Activated CD4-positive, alpha-beta T cell treated with anti-CD3 and anti-CD28 coated beads, Interleukin-2, amount 50 U/mL, for 4 hours (primary cell): ENCODE results near the gene FAIM2.

ENCODE experiments used
- DNase-seq, 2 experiments: peaks; one replicate each; pipeline ENCODE4 v3.0.0-alpha.2; 2020

FAIM2 gene

GRCh38 chr12:49917166-49917787 lies 13.6 kb upstream of the FAIM2 start:
- DNase-seq, result no peak

GRCh38 chr12:49916129-49916919 lies 12.6 kb upstream of the FAIM2 start:
- no peak for DNase-seq

GRCh38 chr12:49912345-49913255 lies 8.9 kb upstream of the FAIM2 start:
- no peak for DNase-seq

- DNase-seq, result no peak
Measured at GRCh38 chr12:49911213-49911605, 7.5 kb upstream of the FAIM2 start.

GRCh38 chr12:49910331-49911212 lies 6.9 kb upstream of the FAIM2 start:
- no peak for DNase-seq

GRCh38 chr12:49909826-49910225 lies 6.1 kb upstream of the FAIM2 start:
- DNase-seq, result peak in 1 of 2 experiments; percentile 21

DNA sequence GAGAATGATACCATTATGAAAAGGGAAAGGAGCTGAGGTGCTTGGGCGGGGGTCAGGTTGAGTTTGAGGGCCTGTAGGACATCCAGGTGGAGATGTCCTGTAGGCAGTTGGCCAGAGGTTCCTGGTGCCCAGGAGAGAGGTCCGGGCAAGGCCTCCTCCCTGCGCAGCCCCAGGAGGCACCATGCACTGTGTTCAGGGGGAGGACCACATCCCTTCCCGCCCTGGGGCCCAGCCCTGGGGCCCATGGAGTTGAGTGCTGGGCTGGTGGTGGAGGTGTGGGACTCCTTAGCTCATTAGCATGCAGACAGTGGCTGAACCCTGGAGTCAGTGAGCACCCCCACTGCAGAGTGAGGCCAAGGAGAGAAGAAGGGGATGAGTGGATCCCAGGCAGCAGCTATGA lies 5.7 kb upstream of the FAIM2 start:
- DNase-seq, result no peak

GRCh38 chr12:49907352-49907751 lies 3.7 kb upstream of the FAIM2 start:
- DNase-seq, result no peak

GRCh38 chr12:49905718-49906314 lies 2.1 kb upstream of the FAIM2 start:
- DNase-seq, result no peak

DNA sequence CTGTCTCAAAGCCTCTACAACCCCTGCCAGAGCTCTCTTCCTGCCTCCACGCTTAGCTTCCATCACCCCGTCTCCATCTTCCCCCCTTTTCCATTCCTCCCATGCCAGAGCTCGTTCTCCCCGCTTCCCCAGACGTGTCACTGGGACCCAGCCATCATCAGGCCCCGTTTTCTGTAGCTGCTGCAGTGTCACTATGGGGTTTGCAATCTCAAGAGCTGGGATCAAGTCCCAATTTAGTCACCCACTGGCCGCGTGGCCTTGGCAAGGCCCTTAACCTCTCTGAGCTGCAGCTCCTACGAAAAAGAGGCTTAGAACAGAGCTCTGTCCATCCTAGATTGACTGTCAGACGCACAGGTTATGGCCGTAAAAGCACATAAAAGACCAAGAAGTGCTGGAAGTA lies 901 bp upstream of the FAIM2 start:
- no peak for DNase-seq

DNA sequence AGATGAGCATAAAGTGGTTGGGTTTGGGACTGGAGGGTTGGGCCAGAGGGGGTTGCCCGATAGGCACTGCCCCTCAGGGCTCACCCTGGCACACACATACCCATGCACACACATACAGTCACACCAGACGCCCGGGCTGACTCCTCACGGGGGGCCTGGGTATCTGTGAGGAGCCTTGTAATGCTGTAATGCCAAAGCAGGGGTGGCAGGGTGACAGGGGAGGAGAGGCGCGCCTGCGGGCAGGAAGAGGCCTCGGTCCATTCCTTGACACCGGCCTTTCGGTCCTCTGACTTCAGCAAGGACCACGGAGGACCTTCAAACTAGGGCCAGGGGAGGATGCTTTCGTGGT lies 375 bp downstream of the FAIM2 start:
- no peak for DNase-seq

DNA sequence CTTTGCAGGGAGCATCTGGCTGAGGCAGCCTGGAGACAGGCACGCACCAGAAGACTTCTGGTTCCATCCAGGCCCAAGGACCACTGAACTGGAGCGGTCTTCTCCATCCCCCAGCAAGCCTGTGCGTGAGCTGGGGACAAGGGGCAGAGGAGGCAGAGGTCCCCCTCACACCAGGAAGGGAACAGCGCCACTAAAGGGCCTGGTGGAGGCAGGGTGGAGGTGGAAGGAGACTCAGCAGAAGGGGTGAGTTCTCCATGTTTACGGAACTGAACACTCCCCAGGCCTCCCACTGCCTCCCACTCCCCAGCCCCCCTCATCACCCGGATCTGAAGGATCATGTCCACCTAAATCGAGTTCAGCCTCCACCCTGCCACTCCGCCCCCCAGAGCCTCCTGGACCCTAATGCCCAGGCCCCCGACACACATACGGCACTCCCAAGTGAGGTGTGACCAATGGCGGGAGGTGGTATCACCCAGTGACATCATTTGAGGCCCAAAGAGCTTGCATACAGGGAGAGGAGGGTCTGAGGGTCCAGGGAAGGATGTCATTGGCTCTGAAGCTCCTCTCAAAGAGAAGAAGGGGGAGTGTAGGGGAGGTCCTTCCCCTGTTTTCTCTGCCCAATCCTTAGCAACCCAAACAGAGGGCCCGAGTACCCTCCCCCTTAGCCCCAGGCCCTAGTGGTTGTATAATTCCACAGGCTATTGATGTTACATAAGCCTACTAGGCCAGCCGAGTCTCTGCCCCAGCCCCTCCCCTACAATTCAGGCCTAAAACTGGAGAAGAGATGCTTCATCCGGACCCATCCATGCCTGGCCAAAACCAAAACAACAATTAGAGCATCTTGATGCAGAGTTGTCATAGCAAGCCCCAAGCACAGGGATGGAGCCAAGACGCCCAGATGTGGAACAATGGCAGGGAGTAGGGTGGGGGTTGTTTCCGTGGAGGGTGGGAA lies 1.0 kb downstream of the FAIM2 start:
- no peak for DNase-seq

- no peak for DNase-seq
Measured at GRCh38 chr12:49901986-49902385, 1.7 kb downstream of the FAIM2 start.

GRCh38 chr12:49901026-49901425 lies 2.7 kb downstream of the FAIM2 start:
- no peak for DNase-seq

DNA sequence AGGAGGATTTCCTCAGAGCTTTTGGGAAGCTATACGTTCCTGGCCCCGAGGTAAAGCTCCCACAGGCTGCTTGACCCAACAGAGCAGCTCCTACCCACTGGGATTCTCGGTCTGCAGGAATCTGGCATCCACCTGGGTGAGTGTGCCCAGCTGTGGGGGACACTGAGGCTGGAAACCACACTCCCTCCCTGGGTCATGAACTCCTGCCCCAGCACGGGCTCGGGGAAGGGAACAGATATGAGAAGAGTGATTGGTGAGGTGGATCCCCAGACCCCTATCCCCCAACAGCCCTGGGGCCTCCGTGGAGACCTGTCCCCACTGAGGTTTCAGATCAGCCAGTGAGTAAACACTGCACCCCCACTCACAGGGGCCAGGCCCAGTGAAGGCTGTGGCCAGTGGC lies 3.3 kb downstream of the FAIM2 start:
- no peak for DNase-seq

GRCh38 chr12:49899921-49900320 lies 3.8 kb downstream of the FAIM2 start:
- no peak for DNase-seq

DNA sequence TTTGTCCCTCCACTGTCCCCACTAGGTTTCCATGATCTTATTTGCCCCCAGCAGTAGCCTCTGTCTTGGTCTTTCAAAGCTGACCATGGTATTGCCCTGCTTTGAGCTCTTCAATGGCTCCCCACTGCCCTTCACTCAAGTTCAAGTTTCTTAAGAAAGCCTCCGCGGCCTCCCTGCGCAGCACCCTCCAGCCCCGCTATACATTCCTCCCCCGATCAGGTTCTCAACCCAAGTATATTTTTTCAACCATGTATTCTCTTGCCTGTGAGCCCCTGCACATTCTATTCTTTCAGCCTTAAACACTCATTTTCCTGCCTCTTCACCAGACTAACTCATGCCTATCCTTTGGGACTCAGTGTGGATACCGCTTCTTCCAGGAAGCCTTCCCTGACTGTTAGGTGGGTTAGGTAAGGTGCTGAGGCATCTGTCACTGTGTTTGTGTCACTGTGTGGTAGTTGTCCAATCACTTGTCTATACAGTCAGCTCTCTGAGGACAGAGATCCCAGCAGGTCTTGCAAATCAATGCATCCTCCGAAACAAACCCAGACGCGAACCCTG lies 4.3 kb downstream of the FAIM2 start:
- no peak for DNase-seq

DNA sequence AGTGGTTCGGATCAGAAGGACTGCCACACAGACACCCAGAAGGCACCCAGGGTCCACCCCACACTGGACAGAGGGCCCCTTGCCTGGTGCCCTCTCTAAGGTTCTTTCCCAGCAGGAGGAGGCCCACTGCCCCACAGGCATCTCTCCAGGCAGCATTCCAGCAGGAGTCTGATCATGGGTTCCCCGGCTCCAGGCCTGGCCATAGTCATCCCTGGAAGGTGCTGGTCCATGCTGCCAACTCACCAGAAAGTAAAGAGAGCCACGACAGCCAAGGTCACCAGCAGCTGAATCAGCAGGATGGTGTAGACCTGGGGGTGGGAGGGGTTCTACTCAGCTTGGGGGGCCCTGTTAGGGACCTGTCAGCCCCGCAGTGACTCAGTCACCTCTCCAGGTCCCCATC lies 6.4 kb downstream of the FAIM2 start:
- DNase-seq, result no peak

- DNase-seq, result no peak
Measured at GRCh38 chr12:49895773-49896172, 7.9 kb downstream of the FAIM2 start.

DNA sequence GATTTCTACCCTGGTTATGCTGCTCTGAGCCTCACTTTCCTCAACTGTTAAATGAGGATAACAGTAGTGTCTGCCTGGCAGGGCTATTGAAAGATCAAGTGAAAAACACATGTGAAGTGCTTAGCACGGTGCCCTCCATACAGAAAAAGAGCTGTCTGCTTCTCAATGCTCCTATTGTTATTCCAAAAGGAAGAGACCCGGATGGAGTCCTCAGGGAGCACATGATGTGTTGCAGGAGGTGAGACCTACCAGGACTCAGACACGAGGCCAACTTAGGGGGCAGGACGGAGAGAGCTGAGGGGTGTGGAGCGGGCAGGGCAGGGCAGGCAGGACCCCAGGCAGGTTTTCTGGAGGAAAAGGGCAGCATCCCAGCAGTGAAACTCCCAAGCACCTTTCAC lies 8.9 kb downstream of the FAIM2 start:
- no peak for DNase-seq
